Islet precursor cell (in vitro differentiated cells): ENCODE data around the gene PTPRK.

ENCODE experiments used
- DNase-seq: peaks from one replicate; pipeline ENCODE4 v3.0.0-alpha.2; 2018

PTPRK gene

GRCh38 chr6:128336436-128337095, 183.8 kb downstream of the PTPRK start:
- DNase-seq = no peak

DNA sequence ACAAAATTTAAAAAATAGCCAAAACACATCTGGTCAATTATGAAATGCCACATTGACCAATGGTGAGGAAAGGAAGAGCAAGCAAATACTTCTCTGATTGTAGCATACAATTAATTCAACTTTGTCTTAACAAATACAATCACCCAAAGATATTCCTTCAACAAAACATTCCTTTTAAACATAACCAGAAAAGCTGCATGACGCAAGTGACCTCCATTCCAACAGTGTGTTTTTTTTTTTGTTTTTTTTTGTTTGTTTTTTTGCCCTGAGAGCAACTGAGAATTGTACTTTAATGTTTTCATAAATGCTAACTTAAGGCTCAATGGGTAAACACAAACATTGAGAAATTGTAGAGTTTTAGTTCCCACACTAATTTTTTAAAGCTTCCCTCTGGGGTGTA, 184.4 kb downstream of the PTPRK start:
- no peak for DNase-seq

GRCh38 chr6:128333581-128334223, 186.7 kb downstream of the PTPRK start:
- DNase-seq = no peak

DNA sequence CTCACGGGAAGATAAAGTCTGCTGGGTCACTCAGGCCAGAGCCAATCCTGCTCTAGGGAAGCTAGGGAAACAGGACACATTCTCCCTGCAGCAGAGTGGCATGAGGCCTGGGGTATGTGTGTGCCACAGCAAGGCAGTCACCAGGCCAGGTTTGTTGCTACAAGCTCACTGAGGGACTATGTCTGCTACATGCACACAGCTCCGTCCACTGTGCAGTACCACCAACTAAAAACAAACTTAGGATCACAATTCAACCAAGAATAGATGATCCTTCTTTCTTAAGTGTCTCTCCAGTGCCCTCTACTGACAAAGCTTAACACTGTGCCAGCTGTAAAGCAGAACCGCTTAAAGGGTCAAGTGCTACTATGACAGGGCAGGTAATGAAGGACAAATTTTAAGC, 192.5 kb downstream of the PTPRK start:
- no peak for DNase-seq

GRCh38 chr6:128323011-128323410, 197.4 kb downstream of the PTPRK start:
- no peak for DNase-seq

- no peak for DNase-seq
These were observed 200.5 kb downstream of the PTPRK start for GRCh38 chr6:128319946-128320345.

DNA sequence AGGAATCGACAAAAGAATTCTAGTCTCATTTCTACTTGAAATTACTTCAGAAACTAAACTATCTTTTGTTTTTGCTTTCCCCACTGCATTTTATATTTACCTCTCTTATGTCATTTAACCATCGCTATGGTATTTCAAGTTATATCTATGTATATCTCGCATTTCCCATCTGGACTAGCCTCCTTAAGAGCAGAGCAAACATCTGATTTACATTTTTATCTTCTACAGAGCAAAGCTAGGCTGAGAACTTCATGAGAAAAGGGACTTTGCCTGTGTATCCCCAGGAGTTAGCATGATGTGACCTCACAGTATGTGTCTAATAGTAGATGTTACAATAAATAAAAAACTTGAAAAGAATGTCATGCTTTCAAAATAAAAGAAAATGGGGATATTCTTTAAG, 201.2 kb downstream of the PTPRK start:
- DNase-seq = no peak

DNA sequence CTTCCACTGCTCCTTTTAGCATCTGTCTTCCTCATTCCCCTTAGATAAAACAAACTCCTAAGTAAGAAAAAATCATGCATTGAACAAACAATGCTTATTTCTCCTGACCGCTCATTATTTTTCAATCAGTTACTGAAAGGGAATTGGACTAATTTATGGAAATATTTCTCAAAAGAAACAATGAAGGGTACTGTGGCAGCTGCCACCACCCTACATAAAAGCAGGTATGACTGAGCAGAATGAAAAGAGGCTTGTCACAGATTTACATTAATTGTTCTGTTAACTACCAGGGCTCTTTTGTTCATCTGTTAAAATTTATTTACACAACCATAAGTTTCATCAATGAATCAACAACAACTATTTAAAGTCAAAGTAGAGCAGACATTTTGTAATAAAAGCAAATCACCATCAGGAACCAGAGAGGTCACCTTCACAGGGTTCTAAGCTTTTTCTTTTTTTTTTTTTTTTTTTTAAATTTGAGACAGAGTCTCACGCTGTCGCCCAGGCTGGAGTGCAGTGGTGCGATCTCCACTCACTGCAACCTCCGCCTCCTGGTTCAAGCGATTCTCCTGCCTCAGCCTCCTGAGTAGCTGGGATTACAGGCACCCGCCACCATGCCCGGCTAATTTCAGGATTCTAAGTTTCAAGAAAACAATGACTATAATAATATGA, 204.0 kb downstream of the PTPRK start:
- no peak for DNase-seq

- DNase-seq = no peak
These were observed 206.2 kb downstream of the PTPRK start for GRCh38 chr6:128314190-128314589.

GRCh38 chr6:128311944-128312570, 208.3 kb downstream of the PTPRK start:
- no peak for DNase-seq

DNA sequence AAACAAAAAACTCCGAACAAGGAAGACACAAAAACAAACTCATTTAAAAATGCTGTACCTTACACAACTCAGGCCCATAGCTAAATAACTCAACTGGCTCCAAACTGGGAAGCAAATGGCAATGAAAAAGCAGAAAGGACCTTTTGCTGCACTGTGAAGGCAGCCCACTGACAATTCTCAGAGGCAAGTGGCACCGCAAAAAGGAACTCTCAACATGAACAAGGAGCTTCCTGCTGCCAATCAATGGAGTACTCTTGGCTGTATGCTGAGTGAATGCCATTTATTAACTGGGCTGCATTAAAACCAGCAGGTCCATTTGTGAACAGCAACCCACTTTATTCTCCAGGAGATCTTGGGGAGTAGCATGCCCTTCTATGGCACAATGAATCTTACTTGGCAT, 209.9 kb downstream of the PTPRK start:
- no peak for DNase-seq

- DNase-seq = no peak
These were observed 212.7 kb downstream of the PTPRK start for GRCh38 chr6:128307671-128308070.

DNA sequence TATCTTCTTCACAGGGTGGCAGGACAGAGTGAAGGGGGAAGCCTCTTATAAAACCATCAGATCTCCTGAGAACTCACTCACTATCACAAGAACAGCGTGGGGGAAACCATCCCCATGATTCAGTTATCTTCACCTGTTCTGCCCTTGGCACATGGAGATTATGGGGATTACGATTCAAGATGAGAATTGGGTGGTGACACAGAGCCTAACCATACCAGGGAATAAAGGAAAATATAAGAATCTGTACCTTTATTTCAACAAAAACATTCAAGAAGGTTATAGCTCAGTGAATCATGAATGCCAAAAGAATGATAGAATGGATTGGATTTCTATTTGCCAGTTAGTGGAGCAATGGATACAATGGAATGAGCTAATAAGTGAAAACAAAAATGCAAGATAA, 214.4 kb downstream of the PTPRK start:
- no peak for DNase-seq

GRCh38 chr6:128305228-128305627, 215.2 kb downstream of the PTPRK start:
- no peak for DNase-seq

DNA sequence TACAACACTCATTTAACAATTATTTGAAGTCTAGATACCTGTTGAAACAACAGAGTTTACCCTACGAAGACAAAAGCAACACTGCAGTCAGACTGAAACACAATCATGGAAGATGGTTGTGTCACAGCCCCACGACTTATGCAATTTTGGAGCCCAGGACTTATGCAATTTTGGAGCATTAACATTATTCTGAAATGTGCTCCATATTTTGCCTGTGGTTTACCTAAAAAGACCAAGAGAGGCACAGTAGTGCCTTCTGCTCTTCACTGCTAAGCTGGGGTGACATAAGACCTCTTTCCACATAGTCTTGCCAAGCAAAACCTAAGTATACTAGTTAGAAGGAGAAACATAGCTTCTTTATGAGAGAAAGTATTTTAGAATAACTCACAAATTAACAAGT, 216.5 kb downstream of the PTPRK start:
- no peak for DNase-seq

GRCh38 chr6:128302942-128303341, 217.5 kb downstream of the PTPRK start:
- DNase-seq = no peak

DNA sequence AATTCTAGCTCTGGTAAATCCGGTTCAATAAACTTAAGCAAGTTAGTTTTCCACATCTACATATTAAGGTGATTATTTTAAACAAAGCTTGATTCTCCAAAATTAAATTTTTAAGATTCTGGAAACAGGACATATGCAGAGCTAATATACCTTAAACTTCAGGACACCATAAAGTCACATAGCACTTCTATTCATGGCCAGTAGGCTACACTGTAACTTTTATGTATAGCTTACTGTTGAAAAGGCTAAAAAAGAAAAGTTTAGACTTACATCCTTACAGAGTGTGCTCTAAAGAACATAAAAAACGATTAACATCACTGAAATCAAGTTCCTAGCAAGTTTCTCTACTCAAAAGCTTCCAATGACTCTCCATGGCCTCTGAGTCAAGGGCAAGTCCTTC, 224.7 kb downstream of the PTPRK start:
- no peak for DNase-seq

GRCh38 chr6:128290221-128290620, 230.2 kb downstream of the PTPRK start:
- no peak for DNase-seq

DNA sequence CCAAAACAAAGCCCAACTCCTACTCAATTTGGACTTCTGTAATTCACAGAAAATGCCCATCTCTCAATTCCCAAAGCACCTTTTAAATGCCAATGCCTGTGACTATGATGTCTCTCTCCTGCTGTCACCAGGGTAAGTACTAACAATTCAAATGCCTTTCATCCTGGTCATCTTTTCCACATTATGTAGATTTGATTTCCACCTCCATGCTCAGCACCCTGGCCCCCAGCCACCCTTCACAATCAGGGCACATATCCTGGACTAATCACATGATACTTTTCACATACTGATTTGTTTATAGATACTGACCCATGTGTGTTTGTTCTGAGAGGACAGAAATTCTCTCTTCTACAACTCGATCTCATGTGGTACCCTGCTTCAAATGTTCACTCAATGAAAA, 236.3 kb downstream of the PTPRK start:
- DNase-seq = no peak

GRCh38 chr6:128282961-128283360, 237.4 kb downstream of the PTPRK start:
- no peak for DNase-seq

DNA sequence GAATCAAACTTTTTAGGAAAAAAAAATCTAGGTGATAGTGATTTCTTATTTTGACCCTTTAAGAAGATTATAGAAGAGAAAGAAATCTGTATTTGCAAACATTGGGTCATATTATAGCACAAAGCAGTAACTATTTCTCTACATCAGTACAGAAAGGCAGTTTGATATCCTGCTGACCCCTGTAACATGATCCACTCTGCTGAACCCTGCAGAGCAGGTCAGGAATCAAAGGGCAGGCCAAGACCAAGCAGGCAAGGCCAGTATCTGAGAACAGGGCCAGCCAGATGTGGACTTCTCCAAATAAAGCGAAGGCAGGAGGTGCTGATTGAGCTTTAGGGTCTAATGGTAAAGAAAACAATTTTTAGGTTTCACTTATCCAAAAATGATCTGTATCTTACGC, 239.4 kb downstream of the PTPRK start:
- peak; percentile 55 for DNase-seq

DNA sequence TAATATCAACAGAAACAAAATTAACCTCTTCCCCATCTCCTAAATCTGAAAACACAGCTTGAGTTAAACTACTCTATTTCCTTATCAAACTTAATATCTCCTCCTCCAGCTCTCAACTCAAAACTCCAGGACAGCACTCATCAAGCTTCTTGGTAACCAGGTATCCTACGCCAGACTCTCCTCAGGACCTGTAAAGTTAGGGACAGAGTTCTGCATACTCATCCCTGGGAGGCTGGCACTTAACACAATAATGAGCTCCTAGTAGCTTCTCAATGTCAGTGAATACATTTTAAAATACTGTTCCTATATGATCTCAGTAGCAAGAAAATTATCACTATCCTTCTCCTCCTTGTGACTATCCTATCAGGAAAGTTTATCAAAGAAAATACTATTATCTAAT, 240.3 kb downstream of the PTPRK start:
- no peak for DNase-seq

- DNase-seq = no peak
These were observed 241.6 kb downstream of the PTPRK start for GRCh38 chr6:128278836-128279235.

DNA sequence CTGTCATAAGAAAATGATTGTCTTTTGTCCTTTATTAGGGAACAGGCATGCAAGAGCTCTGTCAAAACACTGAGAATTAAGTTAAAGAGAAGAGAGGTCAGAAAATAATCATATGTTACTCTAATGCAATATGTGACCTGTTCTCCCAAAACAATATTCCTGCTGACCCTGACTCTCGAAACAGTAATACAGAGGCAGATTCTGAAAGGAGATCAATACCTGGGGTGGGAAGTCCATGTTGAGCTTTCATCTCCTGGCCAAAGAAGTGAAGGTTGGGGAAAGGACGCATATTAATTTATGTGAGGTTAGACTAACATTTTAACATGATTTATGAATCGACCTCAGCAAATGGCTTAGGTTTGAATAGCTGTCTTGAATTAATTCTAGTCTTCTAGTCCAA, 243.0 kb downstream of the PTPRK start:
- no peak for DNase-seq
